A549 (cell line): ENCODE results near the gene DIP2C. TPM values are rescaled to one million over a fixed set of nuclear protein-coding genes. Genes with fewer than 3 reads are reported as not detected.

Experiments used
- ATAC-seq, 2 experiments: fragments of 200-7000 bp in 1 of 2; fragments of >200 bp in 1 of 2; cut with Nextera tagmentation in 1 of 2; cut with Tn5 transposase in 1 of 2; 3 replicates each; pipeline versions ENCODE4 v1.8.0 to v1.9.1; 2018 to 2020; ENCODE audit warnings: mild to moderate bottlenecking in 1 of 2, moderate library complexity in 1 of 2
- CTCF ChIA-PET: fragments of 300-600 bp; sonication (Branson Sonifier 250); formaldehyde crosslinking; extraction: SDS; loops from one replicate; lab custom pipeline; 2021; ENCODE audit warnings: antibody characterized with exemption, inconsistent platforms; lab: Yijun Ruan, JAX
- POLR2A ChIA-PET: fragments of 350-600 bp; formaldehyde crosslinking; extraction: SDS; loops from one replicate; lab custom pipeline; 2021; ENCODE audit warnings: antibody characterized with exemption, inconsistent platforms; lab: Yijun Ruan, JAX
- DNase-seq, 2 experiments: peaks; one replicate each; pipeline versions ENCODE4 v3.0.0 to v3.0.0-alpha.2; 2011 to 2016; ENCODE audit warnings: low read depth in 1 of 2, low spot score in 1 of 2
- FAIRE-seq: peaks from 2 replicates; lab custom pipeline; 2011; peaks lifted over from hg19 to GRCh38; lab: Jason Lieb, UNC
- H3K27ac ChIP-seq, 2 experiments: fragments of >200 bp; sonication (Bioruptor Twin); formaldehyde crosslinking; 3 replicates each; pipeline ENCODE4 v1.5.1; 2016 to 2017
- H3K4me1 ChIP-seq: fragments of >200 bp; sonication (Bioruptor Twin); formaldehyde crosslinking; 3 replicates; pipeline ENCODE4 v1.6.1; 2016
- H3K4me2 ChIP-seq: fragments of >200 bp; sonication (Bioruptor Twin); formaldehyde crosslinking; 3 replicates; pipeline ENCODE4 v1.6.1; 2016
- H3K4me3 ChIP-seq: fragments of >200 bp; sonication (Bioruptor Twin); formaldehyde crosslinking; 3 replicates; pipeline ENCODE4 v1.5.1; 2016
- H3K9me3 ChIP-seq: fragments of >200 bp; sonication (Bioruptor Twin); formaldehyde crosslinking; 3 replicates; pipeline ENCODE4 v1.6.1; 2016
- CBX2 ChIP-seq: fragments of 200-600 bp; sonication (generic); IDR thresholded peaks from 2 replicates; pipeline ENCODE4 v1.6.1; 2016; ENCODE audit warnings: low read depth, mild to moderate bottlenecking, borderline replicate concordance
- EHF ChIP-seq: fragments of 250-450 bp; sonication (Bioruptor Pico); IDR thresholded peaks from 2 replicates; pipeline ENCODE4 v1.5.0; 2020; ENCODE audit warnings: mild to moderate bottlenecking
- FOSB ChIP-seq: fragments of 250-450 bp; sonication (Bioruptor Pico); IDR thresholded peaks from 2 replicates; pipeline ENCODE4 v1.5.0; 2020; ENCODE audit warnings: mild to moderate bottlenecking, moderate library complexity
- GATA3 ChIP-seq: IDR thresholded peaks from 2 replicates; pipeline ENCODE4 v1.6.1; 2012; ENCODE audit warnings: borderline replicate concordance
- HDAC2 ChIP-seq: fragments of 200-600 bp; sonication (generic); IDR thresholded peaks from 2 replicates; pipeline ENCODE4 v1.6.1; 2016
- HOXA7 ChIP-seq: fragments of 250-450 bp; sonication (Bioruptor Pico); IDR thresholded peaks from 2 replicates; pipeline ENCODE4 v1.5.0; 2020; ENCODE audit warnings: mild to moderate bottlenecking, moderate library complexity
- MAFK ChIP-seq: fragments of 450-650 bp; IDR thresholded peaks from 2 replicates; pipeline ENCODE4 v1.6.1; 2014; ENCODE audit not compliant: partially characterized antibody
- NFE2L2 ChIP-seq: fragments of 150-350 bp; conservative IDR thresholded peaks from 2 replicates; pipeline ENCODE4 v1.6.1; 2014; ENCODE audit warnings: low read length
- PHF8 ChIP-seq: fragments of 200-600 bp; sonication (generic); IDR thresholded peaks from 2 replicates; pipeline ENCODE4 v1.6.1; 2016; ENCODE audit warnings: low read depth, mild to moderate bottlenecking, antibody characterized with exemption, moderate library complexity, borderline replicate concordance
- RAD21 ChIP-seq, 2 experiments: fragments of >200 bp in 1 of 2; sonication (Bioruptor Twin) in 1 of 2; formaldehyde crosslinking in 1 of 2; IDR thresholded peaks in 1 of 2; conservative IDR thresholded peaks in 1 of 2; 2 replicates in 1 of 2; 3 replicates in 1 of 2; pipeline ENCODE4 v1.6.1; 2012 to 2018; ENCODE audit warnings: inconsistent platforms in 1 of 2
- RCOR1 ChIP-seq: fragments of 150-350 bp; IDR thresholded peaks from 2 replicates; pipeline ENCODE4 v1.6.1; 2014; ENCODE audit warnings: antibody characterized with exemption, low read length, low read depth
- RFX5 ChIP-seq: fragments of 450-650 bp; IDR thresholded peaks from 2 replicates; pipeline ENCODE4 v1.7.1; 2014; ENCODE audit warnings: antibody characterized with exemption, mild to moderate bottlenecking, moderate library complexity
- SMC3 ChIP-seq: fragments of >200 bp; sonication (Bioruptor Twin); formaldehyde crosslinking; IDR thresholded peaks from 3 replicates; pipeline ENCODE4 v1.6.1; 2018; ENCODE audit warnings: inconsistent platforms
- ZC3H11A ChIP-seq: fragments of 450-650 bp; IDR thresholded peaks from 2 replicates; pipeline ENCODE4 v1.6.1; 2014; ENCODE audit warnings: antibody characterized with exemption, mild to moderate bottlenecking
- ZSCAN20 ChIP-seq: fragments of 250-450 bp; sonication (Bioruptor Pico); IDR thresholded peaks from 2 replicates; pipeline ENCODE4 v1.8.0; 2022; ENCODE audit warnings: mild to moderate bottlenecking, moderate library complexity
- WGBS: methylation state at CpG from one replicate; pipeline ENCODE4 v1.1.6; 2017; ENCODE audit errors: missing lambda C conversion rate; 5-methylcytosine and 5-hydroxymethylcytosine counted together
- polyA plus RNA-seq, 4 experiments: library from polyadenylated mRNA; depleted of rRNA in 3 of 4; stranded (reverse); fragments of >200 nt; fragmentation: RNase III in 1 of 4; extraction: RNeasy Plus Mini Kit Qiagen cat#74134 plus additional on column Dnase treatment in 1 of 4; gene quantifications; 2 replicates in 3 of 4; 3 replicates in 1 of 4; pipeline ENCODE4 v1.2.3, GENCODE V29; 2011 to 2017
- TF ChIP-seq, protein P1 (sequence below): fragments of >200 bp; sonication (Bioruptor Twin); formaldehyde crosslinking; IDR thresholded peaks from 2 replicates; pipeline ENCODE4 v1.6.1; 2016
- TF ChIP-seq, protein P2 (sequence below): fragments of 450-650 bp; IDR thresholded peaks from 2 replicates; pipeline ENCODE4 v1.6.1; 2014; ENCODE audit warnings: antibody characterized with exemption
- TF ChIP-seq, protein P3 (sequence below): IDR thresholded peaks from 2 replicates; pipeline ENCODE4 v1.6.1; 2012
- TF ChIP-seq, protein P4 (sequence below): fragments of 150-350 bp; IDR thresholded peaks from 2 replicates; pipeline ENCODE4 v1.6.1; 2014; ENCODE audit warnings: low read depth, mild to moderate bottlenecking, low read length
- TF ChIP-seq, protein P5 (sequence below): fragments of 250-450 bp; sonication (Bioruptor Pico); IDR thresholded peaks from 2 replicates; pipeline ENCODE4 v1.5.0; 2021; ENCODE audit warnings: mild to moderate bottlenecking, moderate library complexity, borderline replicate concordance

Gene DIP2C
- polyA plus RNA-seq, 2 of the 4 experiments (the other 2 are of a cell fraction): 3.7 to 5.0 TPM

DNA sequence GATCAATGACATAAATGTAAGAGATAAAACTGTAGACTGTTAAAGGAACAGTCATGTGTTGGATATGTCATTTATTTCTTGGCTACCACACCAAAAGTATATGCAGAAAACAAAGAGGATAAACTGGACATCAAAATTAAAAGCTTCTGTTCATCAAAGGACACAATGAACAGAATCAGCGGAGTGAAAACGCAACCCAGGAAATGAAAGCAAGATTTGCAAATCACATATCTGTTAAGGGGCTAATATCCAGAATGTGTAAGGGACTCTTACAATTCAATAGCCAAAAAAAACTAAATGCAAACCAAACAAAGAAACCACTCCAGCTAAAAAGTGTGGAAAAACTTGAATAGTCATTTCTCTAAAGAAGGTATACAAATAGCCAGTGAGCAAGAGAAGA is 390.0 kb downstream of the DIP2C start:
- Histone ChIP-seq H3K9me3 (no peaks in the 10 kb centered on the region), H3K4me3 (no peak overlapping the region), H3K4me1 (peaks cover 9% of the 10 kb centered on the region), H3K27ac (no peak overlapping the region), H3K4me2 (no peak overlapping the region)
- TF ChIP-seq EHF (no peak), HOXA7 (CRISPR knock-in tag) (no peak), RAD21 (conservative IDR thresholded peaks at IDR 0.05 in 1 of 2, IDR thresholded peaks at IDR 0.05 in 1 of 2) (no peak), CBX2 (no peak), PHF8 (no peak), GATA3 (no peak)
- TF ChIP-seq, protein P1, sequence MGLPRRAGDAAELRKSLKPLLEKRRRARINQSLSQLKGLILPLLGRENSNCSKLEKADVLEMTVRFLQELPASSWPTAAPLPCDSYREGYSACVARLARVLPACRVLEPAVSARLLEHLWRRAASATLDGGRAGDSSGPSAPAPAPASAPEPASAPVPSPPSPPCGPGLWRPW: no peak
- TF ChIP-seq, protein P2, sequence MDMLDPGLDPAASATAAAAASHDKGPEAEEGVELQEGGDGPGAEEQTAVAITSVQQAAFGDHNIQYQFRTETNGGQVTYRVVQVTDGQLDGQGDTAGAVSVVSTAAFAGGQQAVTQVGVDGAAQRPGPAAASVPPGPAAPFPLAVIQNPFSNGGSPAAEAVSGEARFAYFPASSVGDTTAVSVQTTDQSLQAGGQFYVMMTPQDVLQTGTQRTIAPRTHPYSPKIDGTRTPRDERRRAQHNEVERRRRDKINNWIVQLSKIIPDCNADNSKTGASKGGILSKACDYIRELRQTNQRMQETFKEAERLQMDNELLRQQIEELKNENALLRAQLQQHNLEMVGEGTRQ: no peak
- TF ChIP-seq, protein P3, sequence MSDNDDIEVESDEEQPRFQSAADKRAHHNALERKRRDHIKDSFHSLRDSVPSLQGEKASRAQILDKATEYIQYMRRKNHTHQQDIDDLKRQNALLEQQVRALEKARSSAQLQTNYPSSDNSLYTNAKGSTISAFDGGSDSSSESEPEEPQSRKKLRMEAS: no peak
- CTCF ChIA-PET: no interaction called here
- POLR2A ChIA-PET: no interaction called here
- DNase-seq (no peak), ATAC-seq (no peak), FAIRE-seq (no peak)
- 90% methylated on average over 2 of the region's 2 CpGs for WGBS

DNA sequence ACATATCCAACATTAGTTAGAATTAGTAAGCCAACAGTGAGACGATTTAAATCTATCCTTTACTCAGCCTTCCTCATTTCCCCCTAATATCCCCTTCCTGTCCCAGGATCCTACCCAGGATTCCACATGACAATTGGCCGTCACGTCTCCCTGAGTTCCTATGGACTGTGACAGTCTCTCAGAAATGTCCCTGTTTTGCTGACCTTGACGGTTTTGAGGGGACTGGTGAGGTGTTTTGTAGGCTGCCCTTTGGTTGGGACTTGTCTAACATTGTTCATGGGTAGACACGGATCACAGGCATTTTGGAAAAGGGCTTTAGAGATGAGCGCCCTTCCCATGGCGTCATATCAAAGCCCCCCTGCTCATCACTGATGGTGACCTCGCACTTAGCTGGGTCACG is 391.4 kb downstream of the DIP2C start:
- peaks cover 9% of the 10 kb centered on the region for H3K4me1 ChIP-seq
- TF ChIP-seq SMC3 (no peak), RCOR1 (no peak), MAFK (peak; percentile 77)
- TF ChIP-seq, protein P4, sequence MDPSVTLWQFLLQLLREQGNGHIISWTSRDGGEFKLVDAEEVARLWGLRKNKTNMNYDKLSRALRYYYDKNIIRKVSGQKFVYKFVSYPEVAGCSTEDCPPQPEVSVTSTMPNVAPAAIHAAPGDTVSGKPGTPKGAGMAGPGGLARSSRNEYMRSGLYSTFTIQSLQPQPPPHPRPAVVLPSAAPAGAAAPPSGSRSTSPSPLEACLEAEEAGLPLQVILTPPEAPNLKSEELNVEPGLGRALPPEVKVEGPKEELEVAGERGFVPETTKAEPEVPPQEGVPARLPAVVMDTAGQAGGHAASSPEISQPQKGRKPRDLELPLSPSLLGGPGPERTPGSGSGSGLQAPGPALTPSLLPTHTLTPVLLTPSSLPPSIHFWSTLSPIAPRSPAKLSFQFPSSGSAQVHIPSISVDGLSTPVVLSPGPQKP: no peak
- TF ChIP-seq, all 56 proteins: peak for 1
- FAIRE-seq: no peak
- CTCF ChIA-PET: no interaction called here
- Histone ChIP-seq H3K4me3 (no peak overlapping the region), H3K9me3 (no peaks in the 10 kb centered on the region), H3K27ac (no peak overlapping the region; a peak in 1 of 6 replicates), H3K4me2 (no peak overlapping the region; the same call in 2 of the 3 replicates)
- 80% methylated on average over 9 of the region's 9 CpGs for WGBS
- no peak for DNase-seq
- POLR2A ChIA-PET: interaction anchor here (1.2 kb wide), 1 partner anchor 31 kb away, joined by 3 read pairs; no protein-coding TSS in a partner anchor
- no peak for ATAC-seq

DNA sequence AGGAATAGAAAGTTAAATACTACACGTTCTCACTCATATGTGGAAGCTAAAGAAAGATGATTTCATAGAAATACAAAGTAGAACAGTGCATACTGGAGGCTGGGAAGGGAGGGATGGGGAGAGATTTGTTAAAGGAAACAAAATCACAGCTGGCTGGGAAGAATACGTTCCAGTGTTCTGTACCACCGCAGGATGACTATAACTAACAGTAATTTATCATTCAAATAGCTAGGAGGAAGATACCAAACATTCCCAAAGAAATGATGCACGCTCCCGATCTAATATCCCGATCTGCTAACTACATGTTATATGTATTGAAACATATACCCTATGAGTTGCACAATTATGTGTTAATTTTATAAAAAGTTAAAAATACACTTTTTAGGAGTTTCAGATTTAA is 391.9 kb downstream of the DIP2C start:
- Histone ChIP-seq H3K4me1 (peaks cover 9% of the 10 kb centered on the region), H3K4me2 (peak overlapping the region; percentile 57), H3K9me3 (no peaks in the 10 kb centered on the region), H3K27ac (peak overlapping the region; percentile 7 to 45; a peak in 3 of 6 replicates), H3K4me3 (no peak overlapping the region)
- 50% methylated on average over 6 of the region's 6 CpGs for WGBS
- TF ChIP-seq HDAC2 (no peak), RFX5 (no peak), FOSB (CRISPR knock-in tag) (no peak), ZC3H11A (no peak), NFE2L2 (no peak), ZSCAN20 (CRISPR knock-in tag) (no peak)
- TF ChIP-seq, protein P5, sequence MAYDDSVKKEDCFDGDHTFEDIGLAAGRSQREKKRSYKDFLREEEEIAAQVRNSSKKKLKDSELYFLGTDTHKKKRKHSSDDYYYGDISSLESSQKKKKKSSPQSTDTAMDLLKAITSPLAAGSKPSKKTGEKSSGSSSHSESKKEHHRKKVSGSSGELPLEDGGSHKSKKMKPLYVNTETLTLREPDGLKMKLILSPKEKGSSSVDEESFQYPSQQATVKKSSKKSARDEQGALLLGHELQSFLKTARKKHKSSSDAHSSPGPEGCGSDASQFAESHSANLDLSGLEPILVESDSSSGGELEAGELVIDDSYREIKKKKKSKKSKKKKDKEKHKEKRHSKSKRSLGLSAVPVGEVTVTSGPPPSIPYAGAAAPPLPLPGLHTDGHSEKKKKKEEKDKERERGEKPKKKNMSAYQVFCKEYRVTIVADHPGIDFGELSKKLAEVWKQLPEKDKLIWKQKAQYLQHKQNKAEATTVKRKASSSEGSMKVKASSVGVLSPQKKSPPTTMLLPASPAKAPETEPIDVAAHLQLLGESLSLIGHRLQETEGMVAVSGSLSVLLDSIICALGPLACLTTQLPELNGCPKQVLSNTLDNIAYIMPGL (CRISPR knock-in tag): no peak
- TF ChIP-seq, protein P2: no peak
- ChIA-PET POLR2A (interaction anchor here (1.2 kb wide), 1 partner anchor 32 kb away, joined by 3 read pairs; no protein-coding TSS in a partner anchor), CTCF (no interaction called here)
- ATAC-seq: peak in 1 of 2 experiments; percentile 53; a peak in 3 of 6 replicates
- DNase-seq: no peak
- no peak for FAIRE-seq
